K562 (cell line): ENCODE measurements around the gene ATP6V0D1. TPM values are rescaled to one million over a fixed set of nuclear protein-coding genes. Genes with fewer than 3 reads are reported as not detected.
A peak's percentile ranks its signal among the peaks of the same experiment; 100 is the strongest.

Source experiments
- DIDO1 ChIP-seq: fragments of 450-650 bp; IDR thresholded peaks from 2 replicates; pipeline ENCODE4 v1.6.1; 2016; ENCODE audit warnings: low read depth, missing biosample characterization, missing genetic modification characterization
- ELF4 ChIP-seq: fragments of 450-650 bp; formaldehyde crosslinking; IDR thresholded peaks from 2 replicates; pipeline ENCODE4 v1.4.0; 2022; ENCODE audit warnings: missing genetic modification characterization
- ERF ChIP-seq: fragments of 450-650 bp; formaldehyde crosslinking; IDR thresholded peaks from 2 replicates; pipeline ENCODE4 v1.4.0; 2020; ENCODE audit warnings: mild to moderate bottlenecking, mixed read lengths
- HNRNPUL1 ChIP-seq: fragments of 200-400 bp; formaldehyde crosslinking; IDR thresholded peaks from 2 replicates; pipeline ENCODE4 v1.6.1; 2017; ENCODE audit warnings: low read length
- MGA ChIP-seq: fragments of 450-650 bp; IDR thresholded peaks from 2 replicates; pipeline ENCODE4 v1.6.1; 2016; ENCODE audit warnings: mild to moderate bottlenecking, moderate library complexity
- MYNN ChIP-seq, 2 experiments: sonication (generic); formaldehyde crosslinking in 1 of 2; IDR thresholded peaks; 2 replicates each; pipeline versions ENCODE4 v1.5.0 to v1.6.1; 2016 to 2020; ENCODE audit warnings: antibody characterized with exemption in 1 of 2, missing genetic modification reagents in 1 of 2
- NR2C1 ChIP-seq, 2 experiments: fragments of 450-650 bp; IDR thresholded peaks; 2 replicates each; pipeline ENCODE4 v1.6.1; 2017; ENCODE audit warnings: mild to moderate bottlenecking in 2 of 2, antibody characterized with exemption in 1 of 2, inconsistent platforms in 1 of 2, missing compliant biosample characterization in 1 of 2, missing genetic modification characterization in 1 of 2
- PHF21A ChIP-seq: fragments of 450-650 bp; IDR thresholded peaks from 2 replicates; pipeline ENCODE4 v1.6.1; 2017; ENCODE audit warnings: low read depth, borderline replicate concordance
- RB1 ChIP-seq: fragments of 450-650 bp; IDR thresholded peaks from 2 replicates; pipeline ENCODE4 v1.6.1; 2017; ENCODE audit warnings: low read depth, mild to moderate bottlenecking
- SMARCB1 ChIP-seq: IDR thresholded peaks from 2 replicates; pipeline ENCODE4 v1.6.1; 2011; ENCODE audit warnings: improper control_type of control experiment, low read depth; ENCODE audit not compliant: insufficient read length
- ZNF12 ChIP-seq: sonication (generic); formaldehyde crosslinking; IDR thresholded peaks from 2 replicates; pipeline ENCODE4 v1.4.0; 2020; ENCODE audit warnings: mild to moderate bottlenecking, missing genetic modification reagents
- ZNF592 ChIP-seq: fragments of 450-650 bp; IDR thresholded peaks from 2 replicates; pipeline ENCODE4 v1.6.1; 2017; ENCODE audit warnings: antibody characterized with exemption, mild to moderate bottlenecking
- polyA plus RNA-seq, 8 experiments: library from polyadenylated mRNA; depleted of rRNA in 4 of 8; stranded (reverse) in 5 of 8; unstranded in 3 of 8; fragments of >200 nt; fragmentation: Nextera tagmentation in 2 of 8; fragmentation: Illumina TruSeq in 1 of 8; extraction: Ambion mirVana in 2 of 8; extraction: Trizol in 1 of 8; gene quantifications; 2 replicates each; pipeline versions ENCODE4 v1.2.1 to v1.2.3, GENCODE V29; 2011 to 2014; ENCODE audit warnings: inconsistent platforms in 1 of 8, missing spikeins in 1 of 8
- total RNA-seq, 7 experiments: library from RNA; depleted of rRNA in 6 of 7; stranded (reverse); fragments of >200 nt in 6 of 7; fragmentation: Illumina TruSeq in 2 of 7; extraction: Trizol in 2 of 7; gene quantifications; 2 replicates each; pipeline versions ENCODE4 v1.2.1 to v1.2.3, GENCODE V29; 2011 to 2021; ENCODE audit warnings: low replicate concordance in 1 of 7

The ATP6V0D1 gene
- total and polyA plus RNA-seq, 9 of the 15 experiments (the other 6 are each of a cell fraction or from before 2014, with no cell fraction given), result 23.2 to 69.7 (median 45.6) TPM

GRCh38 chr16:67521095-67521804 lies 40.3 kb upstream of the ATP6V0D1 start (continued):
- TF ChIP-seq MGA (no peak), DIDO1 (tag) (no peak), NR2C1 (IDR thresholded peaks at IDR 0.05) (no peak), NR2C1 (tag; IDR thresholded peaks at IDR 0.05) (no peak), ZNF12 (CRISPR knock-in tag) (no peak), ERF (CRISPR knock-in tag) (no peak), ELF4 (CRISPR knock-in tag) (peak; percentile 63; the same call in 1 of the 2 replicates), HNRNPUL1 (no peak), SMARCB1 (no peak), RB1 (peak; percentile 84), PHF21A (no peak), ZNF592 (no peak; the same call in 1 of the 2 replicates), MYNN (IDR thresholded peaks at IDR 0.05) (no peak; the same call in 1 of the 2 replicates), MYNN (CRISPR knock-in tag; IDR thresholded peaks at IDR 0.05) (no peak)
